DND-41 (cell line): ENCODE data around the gene BMPER.

Experiments
- CTCF ChIP-seq: IDR thresholded peaks from 2 replicates; pipeline ENCODE4 v1.5.1; 2012; ENCODE audit warnings: borderline replicate concordance, low read length, moderate library complexity, mild to moderate bottlenecking; ENCODE audit not compliant: poor library complexity, severe bottlenecking; ENCODE audit errors: extremely low read depth
- EZH2 ChIP-seq: IDR thresholded peaks from 3 replicates; pipeline ENCODE4 v1.6.1; 2012; ENCODE audit warnings: borderline replicate concordance, low read depth, mild to moderate bottlenecking, moderate library complexity, low read length, inconsistent platforms; ENCODE audit not compliant: severe bottlenecking

GRCh38 chr7:34059136-34059828 lies 153.9 kb downstream of the BMPER start:
- TF ChIP-seq CTCF, result no peak
- TF ChIP-seq EZH2, result no peak
